ENCODE results near the gene ZCWPW1.

DNA sequence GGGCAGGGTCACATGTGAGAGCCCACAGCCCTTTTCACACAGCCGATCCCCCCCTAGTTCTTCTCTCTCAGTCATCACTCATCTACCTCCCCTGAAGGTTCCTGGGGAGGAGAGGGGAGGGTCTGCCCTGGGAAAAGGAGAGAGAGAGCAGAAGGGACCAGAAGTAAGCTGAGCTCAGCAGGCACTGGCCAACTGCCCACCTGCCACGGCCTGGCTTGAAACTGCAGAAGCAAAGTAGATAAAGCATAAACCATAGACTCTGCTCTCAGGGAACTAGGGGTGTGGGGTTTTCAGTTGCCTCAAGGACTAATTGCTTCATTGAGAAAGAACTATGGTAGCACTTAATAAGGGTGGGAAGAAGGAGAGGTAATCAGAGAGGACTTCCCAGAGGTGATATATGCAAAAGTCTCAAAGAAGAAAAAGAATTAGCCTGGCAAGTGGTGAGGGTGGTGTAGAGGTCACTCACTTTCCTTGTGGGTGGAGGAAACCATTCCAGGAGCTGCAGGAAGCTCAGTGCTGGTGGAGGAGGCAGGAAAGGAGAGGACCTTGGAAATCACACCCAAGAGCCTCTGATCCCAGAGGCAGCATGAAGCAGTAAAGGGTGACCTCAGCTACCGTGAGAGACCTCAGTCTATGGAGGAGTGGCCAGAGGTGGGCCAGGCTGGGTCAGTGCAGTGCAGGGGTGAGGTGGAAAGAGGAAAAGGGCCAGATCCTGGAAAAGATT, 38.1 kb downstream of the ZCWPW1 start:
- TF ChIP-seq, protein P1, sequence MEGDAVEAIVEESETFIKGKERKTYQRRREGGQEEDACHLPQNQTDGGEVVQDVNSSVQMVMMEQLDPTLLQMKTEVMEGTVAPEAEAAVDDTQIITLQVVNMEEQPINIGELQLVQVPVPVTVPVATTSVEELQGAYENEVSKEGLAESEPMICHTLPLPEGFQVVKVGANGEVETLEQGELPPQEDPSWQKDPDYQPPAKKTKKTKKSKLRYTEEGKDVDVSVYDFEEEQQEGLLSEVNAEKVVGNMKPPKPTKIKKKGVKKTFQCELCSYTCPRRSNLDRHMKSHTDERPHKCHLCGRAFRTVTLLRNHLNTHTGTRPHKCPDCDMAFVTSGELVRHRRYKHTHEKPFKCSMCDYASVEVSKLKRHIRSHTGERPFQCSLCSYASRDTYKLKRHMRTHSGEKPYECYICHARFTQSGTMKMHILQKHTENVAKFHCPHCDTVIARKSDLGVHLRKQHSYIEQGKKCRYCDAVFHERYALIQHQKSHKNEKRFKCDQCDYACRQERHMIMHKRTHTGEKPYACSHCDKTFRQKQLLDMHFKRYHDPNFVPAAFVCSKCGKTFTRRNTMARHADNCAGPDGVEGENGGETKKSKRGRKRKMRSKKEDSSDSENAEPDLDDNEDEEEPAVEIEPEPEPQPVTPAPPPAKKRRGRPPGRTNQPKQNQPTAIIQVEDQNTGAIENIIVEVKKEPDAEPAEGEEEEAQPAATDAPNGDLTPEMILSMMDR (IDR thresholded peaks at IDR 0.05; ENCODE audit: low read depth, low read length) = no peak
- no peak for TF ChIP-seq MYC (IDR thresholded peaks at IDR 0.05; ENCODE audit: low read depth, low read length)
- TF ChIP-seq POLR2A (IDR thresholded peaks at IDR 0.05; ENCODE audit: extremely low read depth, insufficient read length) = no peak
